ENCODE results near the gene MEFV.
"Not testable (repeated sequence)": the region's sequence is repeated elsewhere in the genome, so short reads cannot be mapped to it uniquely, and the experiment has no call there.

The MEFV gene

GRCh38 chr16:3274490-3274889 is 18.1 kb upstream of the MEFV start:
- in situ Hi-C loops (cut with HindIII; ENCODE audit: low pct_ligation_motif_present, low sequenced_read_pairs) = no loop called here

GRCh38 chr16:3271281-3271680 is 14.8 kb upstream of the MEFV start:
- H3K4me3 ChIP-seq (ENCODE audit: low read depth, low read length); in situ Hi-C loops (cut with HindIII; ENCODE audit: low pct_ligation_motif_present, low sequenced_read_pairs); DNase-seq; H3K27ac ChIP-seq; H3K27me3 ChIP-seq (replicated peaks); H3K36me3 ChIP-seq (replicated peaks): not testable (repeated sequence)

More at GRCh38 chr16:3274490-3274889, 18.1 kb upstream of the MEFV start:
- TF ChIP-seq CTCF (IDR thresholded peaks at IDR 0.05; ENCODE audit: low read depth, low read length, missing control alignments) = no peak
- Histone ChIP-seq H3K27me3 (replicated peaks) (no peaks in the 10 kb centered on the region), H3K36me3 (replicated peaks) (no peaks in the 10 kb centered on the region), H3K4me3 (ENCODE audit: low read depth, low read length) (no peak overlapping the region), H3K27ac (no peak overlapping the region)
- DNase-seq = no peak

GRCh38 chr16:3270718-3271117 is 14.3 kb upstream of the MEFV start:
- H3K27me3 ChIP-seq (replicated peaks); H3K27ac ChIP-seq; DNase-seq; in situ Hi-C loops (cut with HindIII; ENCODE audit: low pct_ligation_motif_present, low sequenced_read_pairs); H3K4me3 ChIP-seq (ENCODE audit: low read depth, low read length); H3K36me3 ChIP-seq (replicated peaks): not testable (repeated sequence)

GRCh38 chr16:3268294-3268693 is 11.9 kb upstream of the MEFV start:
- Histone ChIP-seq H3K27me3 (replicated peaks) (no peaks in the 10 kb centered on the region), H3K27ac (no peak overlapping the region), H3K36me3 (replicated peaks) (no peaks in the 10 kb centered on the region), H3K4me3 (ENCODE audit: low read depth, low read length) (no peak overlapping the region)
- in situ Hi-C loops (cut with HindIII; ENCODE audit: low pct_ligation_motif_present, low sequenced_read_pairs) = no loop called here
- no peak for TF ChIP-seq CTCF (IDR thresholded peaks at IDR 0.05; ENCODE audit: low read depth, low read length, missing control alignments)
- no peak for DNase-seq

- no peaks in the 10 kb centered on the region for H3K27me3 ChIP-seq (replicated peaks)
- H3K27ac ChIP-seq = no peak overlapping the region
- H3K36me3 ChIP-seq (replicated peaks) = no peaks in the 10 kb centered on the region
- in situ Hi-C loops (cut with HindIII; ENCODE audit: low pct_ligation_motif_present, low sequenced_read_pairs) = no loop called here
- no peak overlapping the region for H3K4me3 ChIP-seq (ENCODE audit: low read depth, low read length)
- DNase-seq = peak; percentile 20
- peak; percentile 52 for TF ChIP-seq CTCF (IDR thresholded peaks at IDR 0.05; ENCODE audit: low read depth, low read length, missing control alignments)
Measured at GRCh38 chr16:3266873-3267537, 10.6 kb upstream of the MEFV start.

- peak; percentile 98 for DNase-seq
- Histone ChIP-seq H3K36me3 (replicated peaks) (no peaks in the 10 kb centered on the region), H3K27me3 (replicated peaks) (no peaks in the 10 kb centered on the region), H3K27ac (peak overlapping the region; percentile 92), H3K4me3 (ENCODE audit: low read depth, low read length) (peak overlapping the region; percentile 70)
- in situ Hi-C loops (cut with HindIII; ENCODE audit: low pct_ligation_motif_present, low sequenced_read_pairs) = no loop called here
- TF ChIP-seq CTCF (IDR thresholded peaks at IDR 0.05; ENCODE audit: low read depth, low read length, missing control alignments) = peak; percentile 50
Measured at GRCh38 chr16:3264137-3265036, 8.0 kb upstream of the MEFV start.
